IPS DF 19.7 (cell line): ENCODE results near the gene NUTM2D.
"Not testable (repeated sequence)": the region's sequence is repeated elsewhere in the genome, so short reads cannot be mapped to it uniquely, and the experiment has no call there.

Experiments
- DNase-seq: peaks from one replicate; pipeline ENCODE4 v3.0.0-alpha.2; 2013; ENCODE audit warnings: low read depth, low spot score

The NUTM2D gene

GRCh38 chr10:87357444-87357843 is at the start of gene NUTM2D:
Gene NUTM2D (plus strand): TSS chr10:87357744. CDS start chr10:87358266, 522 bp downstream.
- not testable (repeated sequence) for DNase-seq

- DNase-seq = not testable (repeated sequence)
Observed at GRCh38 chr10:87308702-87309101, 48.8 kb upstream of the NUTM2D start.

GRCh38 chr10:87309657-87310056 is 47.9 kb upstream of the NUTM2D start:
- DNase-seq = not testable (repeated sequence)

GRCh38 chr10:87311521-87311920 is 46.0 kb upstream of the NUTM2D start:
- DNase-seq = not testable (repeated sequence)

GRCh38 chr10:87313649-87314359 is 43.7 kb upstream of the NUTM2D start:
- not testable (repeated sequence) for DNase-seq

GRCh38 chr10:87314360-87314973 is 43.1 kb upstream of the NUTM2D start:
- not testable (repeated sequence) for DNase-seq

- DNase-seq = not testable (repeated sequence)
Observed at GRCh38 chr10:87321505-87321904, 36.0 kb upstream of the NUTM2D start.

- not testable (repeated sequence) for DNase-seq
Observed at GRCh38 chr10:87324559-87324958, 33.0 kb upstream of the NUTM2D start.

- not testable (repeated sequence) for DNase-seq
Observed at GRCh38 chr10:87327958-87328357, 29.6 kb upstream of the NUTM2D start.

- not testable (repeated sequence) for DNase-seq
Observed at GRCh38 chr10:87329131-87329530, 28.4 kb upstream of the NUTM2D start.

GRCh38 chr10:87332687-87333086 is 24.9 kb upstream of the NUTM2D start:
- not testable (repeated sequence) for DNase-seq

GRCh38 chr10:87340411-87340810 is 17.1 kb upstream of the NUTM2D start:
- DNase-seq = not testable (repeated sequence)

- not testable (repeated sequence) for DNase-seq
Observed at GRCh38 chr10:87341546-87342142, 15.9 kb upstream of the NUTM2D start.

GRCh38 chr10:87342249-87342710 is 15.3 kb upstream of the NUTM2D start:
- peak; percentile 56 for DNase-seq

GRCh38 chr10:87342711-87343258 is 14.8 kb upstream of the NUTM2D start:
- peak; percentile 1 for DNase-seq

- not testable (repeated sequence) for DNase-seq
Observed at GRCh38 chr10:87345743-87346142, 11.8 kb upstream of the NUTM2D start.

- not testable (repeated sequence) for DNase-seq
Observed at GRCh38 chr10:87350161-87350560, 7.4 kb upstream of the NUTM2D start.

GRCh38 chr10:87352825-87353224 is 4.7 kb upstream of the NUTM2D start:
- not testable (repeated sequence) for DNase-seq

- not testable (repeated sequence) for DNase-seq
Observed at GRCh38 chr10:87355110-87355509, 2.4 kb upstream of the NUTM2D start.

- not testable (repeated sequence) for DNase-seq
Observed at GRCh38 chr10:87358159-87358558, 615 bp downstream of the NUTM2D start.

GRCh38 chr10:87369514-87370112 is 12.1 kb downstream of the NUTM2D start:
- DNase-seq = not testable (repeated sequence)

GRCh38 chr10:87374091-87374490 is 16.5 kb downstream of the NUTM2D start:
- not testable (repeated sequence) for DNase-seq
